Measurements from ENCODE around the gene PHETA2.
"Not testable (repeated sequence)": the region's sequence is repeated elsewhere in the genome, so short reads cannot be mapped to it uniquely, and the experiment has no call there.

PHETA2 gene

DNA sequence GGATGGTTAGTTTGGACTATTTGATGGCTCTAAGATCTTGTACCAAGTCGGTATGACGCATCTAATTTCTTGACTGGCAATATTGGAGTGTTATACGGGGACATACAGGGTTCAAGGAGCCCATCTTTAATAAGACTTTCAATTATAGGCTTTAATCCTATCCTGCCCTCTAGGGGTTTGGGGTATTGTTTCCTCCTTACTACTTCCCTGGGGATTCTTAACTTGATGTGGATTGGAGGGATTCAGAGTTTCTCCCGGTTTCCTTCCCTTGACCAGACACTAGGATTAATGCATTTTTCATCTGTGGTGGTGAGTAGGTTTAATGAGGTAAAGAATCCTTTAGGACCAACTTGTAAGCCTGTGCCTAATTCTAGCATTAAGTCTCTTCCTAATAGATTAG, 37.8 kb downstream of the PHETA2 start:
- DNase-seq = no peak

DNA sequence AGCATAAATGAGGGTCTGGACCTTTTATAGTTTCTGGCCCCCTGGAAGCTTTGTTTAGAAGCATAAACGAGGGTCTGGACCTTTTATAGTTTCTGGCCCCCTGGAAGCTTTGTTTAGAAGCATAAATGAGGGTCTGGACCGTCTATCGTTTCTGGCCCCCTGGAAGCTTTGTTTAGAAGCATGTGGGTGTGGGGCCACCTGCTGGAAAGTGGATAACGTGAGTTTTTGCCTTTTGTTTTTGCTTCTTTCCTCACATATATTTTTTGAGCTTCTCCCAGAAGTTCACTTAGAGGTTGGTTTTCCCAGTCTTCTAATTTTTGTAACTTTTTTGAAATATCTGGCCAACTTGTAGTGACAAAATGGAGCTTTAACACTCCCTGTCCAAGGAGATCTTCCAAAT, 38.7 kb downstream of the PHETA2 start:
- not testable (repeated sequence) for DNase-seq

DNA sequence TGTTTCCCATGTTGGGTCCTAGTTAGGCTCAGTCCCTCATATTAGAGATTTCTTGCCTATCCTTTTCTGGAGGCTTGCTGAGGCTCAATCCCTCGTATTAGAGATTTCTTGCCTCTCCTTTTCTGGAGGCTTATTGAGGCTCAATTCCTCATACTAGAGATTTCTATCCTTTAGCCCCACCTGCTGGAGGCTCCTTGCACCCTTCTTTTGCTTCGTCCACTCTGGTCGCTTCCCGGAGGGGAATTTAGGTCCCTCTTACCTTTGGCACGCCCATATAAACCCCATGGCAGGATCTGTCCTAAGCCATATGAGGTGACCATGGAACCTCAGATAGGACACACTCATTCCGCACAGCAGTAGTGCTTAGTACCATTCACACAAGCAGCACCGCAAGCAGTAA, 40.7 kb downstream of the PHETA2 start:
- DNase-seq = no peak

DNA sequence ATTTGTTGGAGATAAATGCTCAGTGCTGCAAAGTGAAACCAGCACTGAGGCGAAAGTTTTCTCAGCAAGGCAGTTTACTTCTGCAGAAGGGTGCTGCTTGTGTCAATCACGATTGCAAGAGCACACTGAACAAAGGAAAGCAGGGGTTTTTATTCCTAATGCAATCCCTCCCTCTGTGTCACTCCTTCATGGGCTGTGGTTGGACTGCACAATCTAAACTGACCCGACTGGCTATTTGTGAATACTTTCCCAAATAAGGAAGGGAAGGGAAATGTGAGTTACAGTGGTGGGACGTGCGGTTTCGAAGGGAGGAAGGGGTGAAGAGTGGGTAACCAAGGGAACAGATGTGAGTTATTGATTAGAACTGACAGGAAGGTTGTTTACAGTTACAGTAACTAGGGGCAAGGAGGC, 41.4 kb downstream of the PHETA2 start:
- DNase-seq = not testable (repeated sequence)

DNA sequence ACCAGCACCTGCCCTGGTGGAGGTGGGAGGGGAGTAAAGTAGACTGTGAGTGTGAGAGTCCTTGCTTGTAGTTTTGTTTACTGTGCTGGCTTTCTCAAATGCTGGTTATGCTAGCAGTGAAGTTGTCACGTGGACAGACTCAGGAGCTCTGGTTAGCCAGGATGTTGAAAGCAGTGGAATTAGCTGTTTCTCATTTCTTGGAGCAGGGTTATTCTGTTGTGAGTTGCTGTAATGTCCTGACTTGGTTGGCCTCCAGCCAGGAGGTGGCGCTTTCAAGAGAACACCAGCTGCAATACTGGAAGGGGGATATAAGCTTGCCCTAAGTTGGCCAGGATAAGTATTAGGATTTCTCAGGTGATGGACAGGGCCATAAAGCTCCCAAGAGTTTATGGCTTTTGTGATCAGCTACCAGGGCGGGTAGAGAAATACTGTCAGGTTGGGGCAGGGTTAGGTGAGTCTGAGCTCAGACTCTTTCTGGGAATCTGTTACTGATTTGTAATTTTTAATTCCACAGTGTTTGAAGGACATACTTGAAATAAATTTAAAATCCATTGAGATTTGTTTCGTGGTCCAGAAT, 42.9 kb downstream of the PHETA2 start:
- no peak for DNase-seq

DNA sequence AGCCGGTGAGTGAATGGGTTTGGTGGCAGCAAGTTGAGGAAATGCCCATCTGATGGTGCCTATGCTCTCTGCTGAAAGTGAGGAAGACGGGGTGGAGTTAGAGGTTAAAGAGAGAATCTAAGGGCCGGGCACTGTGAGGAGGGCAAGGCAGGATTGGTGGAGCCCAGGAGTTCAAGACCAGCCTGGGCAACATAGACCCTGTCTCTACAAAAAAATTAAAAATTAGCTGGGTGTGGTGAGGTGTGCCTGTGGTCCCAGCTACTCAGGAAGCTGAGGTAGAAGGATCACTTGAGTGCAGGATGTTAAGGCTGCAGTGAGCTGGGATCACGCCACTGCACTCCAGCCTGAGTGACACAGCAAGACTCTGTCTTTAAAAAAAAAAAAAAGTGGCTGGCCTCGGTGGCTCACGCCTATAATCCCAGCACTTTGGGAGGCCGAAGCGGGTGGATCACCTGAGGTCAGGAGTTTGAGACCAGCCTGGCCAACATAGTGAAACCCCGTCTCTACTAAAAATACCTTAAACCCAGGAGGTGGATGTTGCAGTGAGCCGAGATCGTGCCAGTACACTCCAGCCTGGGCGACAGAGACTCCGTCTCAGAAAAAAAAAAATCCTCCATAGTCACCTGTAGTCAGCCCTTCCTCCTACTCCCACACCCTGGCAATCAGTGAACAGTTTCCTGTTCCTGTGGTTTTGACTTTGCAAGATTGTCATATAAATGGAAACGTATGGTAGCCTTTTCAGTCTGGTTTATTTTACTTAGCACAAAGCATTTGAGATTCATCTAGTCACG, 46.4 kb downstream of the PHETA2 start:
- peak; percentile 74 for DNase-seq

DNA sequence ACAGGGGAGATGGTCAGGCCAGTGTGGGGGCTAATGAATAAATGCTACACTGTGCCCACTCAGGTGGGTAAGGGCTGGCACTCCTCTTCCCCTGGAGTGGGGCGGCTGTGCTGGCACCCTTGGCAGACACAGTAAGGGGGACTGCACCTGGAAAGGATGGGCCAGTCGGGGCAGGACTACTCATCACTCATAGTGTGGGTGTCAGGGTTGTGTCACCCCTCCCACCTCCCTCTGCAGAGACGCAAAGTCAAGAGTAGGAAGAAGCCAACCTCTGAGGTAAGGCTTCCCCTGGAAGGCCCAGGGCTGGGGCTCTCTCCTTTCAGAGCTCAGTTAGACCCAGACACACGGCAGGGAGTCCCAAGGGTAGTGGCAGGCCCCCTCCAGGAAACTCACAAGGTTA, 49.5 kb downstream of the PHETA2 start:
- DNase-seq = not testable (repeated sequence)

DNA sequence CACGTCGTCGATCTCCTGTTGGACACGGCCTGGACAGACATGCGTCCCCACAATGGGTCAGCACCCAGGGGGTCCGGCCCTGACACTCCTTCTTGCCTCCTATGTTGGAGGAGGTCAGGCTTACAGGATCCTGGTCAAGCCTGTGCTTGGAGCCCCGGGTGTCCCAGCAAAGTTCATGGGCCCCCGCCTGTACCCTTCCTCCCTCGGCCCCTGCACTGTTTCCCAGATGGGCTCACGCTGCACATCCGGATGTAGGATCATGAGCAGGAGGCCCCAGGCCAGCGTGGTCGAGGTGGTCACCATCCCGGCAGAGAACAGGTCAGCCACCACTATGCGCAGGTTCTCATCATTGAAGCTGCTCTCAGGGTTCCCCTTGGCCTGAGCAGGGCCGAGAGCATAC, 53.6 kb downstream of the PHETA2 start:
- no peak for DNase-seq

DNA sequence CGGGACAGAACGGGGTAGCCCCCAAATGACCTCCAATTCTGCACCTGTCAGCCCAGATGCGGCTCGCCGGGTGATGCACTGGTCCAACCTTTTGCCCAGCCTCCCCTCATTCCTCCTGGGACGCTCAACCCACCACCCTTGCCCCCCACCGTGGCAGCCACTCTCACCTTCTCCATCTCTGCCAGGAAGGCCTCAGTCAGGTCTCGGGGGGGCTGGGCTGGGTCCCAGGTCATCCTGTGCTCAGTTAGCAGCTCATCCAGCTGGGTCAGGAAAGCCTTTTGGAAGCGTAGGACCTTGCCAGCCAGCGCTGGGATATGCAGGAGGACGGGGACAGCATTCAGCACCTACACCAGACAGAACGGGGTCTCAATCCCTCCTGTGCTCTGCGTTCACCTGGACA, 54.0 kb downstream of the PHETA2 start:
- not testable (repeated sequence) for DNase-seq

Data from activated CD4-positive, alpha-beta T cell treated with anti-CD3 and anti-CD28 coated beads, Interleukin-2, Interleukin-6, amounts not matched to agents 100 ng/mL and 50 ng/mL, durations not matched to agents 16 hours and 8 hours (primary cell).